SK-N-SH (cell line): ENCODE measurements around the gene MS4A10.
A peak's percentile ranks its signal among the peaks of the same experiment; 100 is the strongest.

Experiments
- CTCF ChIP-seq: fragments of 200-600 bp; sonication (generic); IDR thresholded peaks from 2 replicates; pipeline ENCODE4 v1.6.1; 2017; ENCODE audit warnings: antibody characterized with exemption, mild to moderate bottlenecking, moderate library complexity
- FOSL2 ChIP-seq: IDR thresholded peaks from 2 replicates; pipeline ENCODE4 v1.4.0; 2012; ENCODE audit warnings: low read depth, mild to moderate bottlenecking, moderate library complexity, borderline replicate concordance
- GABPA ChIP-seq: IDR thresholded peaks from 2 replicates; pipeline ENCODE4 v1.4.0; 2012; ENCODE audit warnings: low read depth, mild to moderate bottlenecking
- IRF3 ChIP-seq: fragments of 150-350 bp; IDR thresholded peaks from 2 replicates; pipeline ENCODE4 v1.6.1; 2016; ENCODE audit warnings: mild to moderate bottlenecking, low read depth, low read length
- MAX ChIP-seq: IDR thresholded peaks from 2 replicates; pipeline ENCODE4 v1.4.0; 2012; ENCODE audit warnings: low read depth
- PBX3 ChIP-seq: IDR thresholded peaks from 2 replicates; pipeline ENCODE4; 2012
- RXRA ChIP-seq: IDR thresholded peaks from 2 replicates; pipeline ENCODE4 v1.4.0; 2012; ENCODE audit warnings: low read depth, mild to moderate bottlenecking, borderline replicate concordance
- USF1 ChIP-seq: IDR thresholded peaks from 2 replicates; pipeline ENCODE4 v1.4.0; 2012; ENCODE audit warnings: low read depth, borderline replicate concordance

DNA sequence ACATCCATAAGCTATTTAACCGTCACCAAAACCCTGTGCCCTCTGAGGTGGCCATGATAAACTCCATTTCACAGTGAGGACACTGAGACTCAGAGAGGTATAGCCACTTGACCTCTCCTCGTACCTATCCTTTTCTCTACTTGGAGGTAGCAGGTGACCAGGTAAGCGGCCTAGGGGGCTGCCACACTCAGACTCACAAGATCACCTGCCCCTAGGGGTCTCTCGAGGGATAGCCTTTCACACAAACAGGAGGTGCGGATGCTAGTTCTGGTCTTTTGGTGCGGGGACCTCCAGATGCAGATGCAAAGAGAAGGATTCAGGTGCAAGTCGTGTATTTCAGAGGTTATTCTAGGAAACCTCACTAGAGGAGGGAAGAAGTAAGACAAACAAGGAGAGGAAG is 46.0 kb upstream of the MS4A10 start:
- TF ChIP-seq GABPA, result no peak
- peak; percentile 15; the same call in 1 of the 2 replicates for TF ChIP-seq CTCF
- no peak for TF ChIP-seq PBX3
- no peak for TF ChIP-seq USF1
- TF ChIP-seq RXRA, result no peak
- TF ChIP-seq IRF3, result no peak
- TF ChIP-seq FOSL2, result no peak
- no peak for TF ChIP-seq MAX
